Activated naive CD4-positive, alpha-beta T cell treated with anti-CD3 and anti-CD28 coated beads, Interleukin-2, amount 50 U/mL, for 24 hours (primary cell): ENCODE results near the gene ADORA3.
A peak's percentile ranks its signal among the peaks of the same experiment; 100 is the strongest.

Experiments
- H3K27ac Mint-ChIP-seq: one replicate; pipeline ENCODE4 v1.8.0; 2021; ENCODE audit warnings: mild to moderate bottlenecking, mixed read lengths
- H3K27me3 Mint-ChIP-seq: one replicate; pipeline ENCODE4 v1.8.0; 2021; ENCODE audit warnings: mixed read lengths
- H3K36me3 Mint-ChIP-seq: one replicate; pipeline ENCODE4 v1.8.0; 2021; ENCODE audit warnings: mixed read lengths
- H3K4me1 Mint-ChIP-seq: one replicate; pipeline ENCODE4 v1.8.0; 2021; ENCODE audit warnings: mixed read lengths
- H3K4me3 Mint-ChIP-seq: one replicate; pipeline ENCODE4 v1.8.0; 2021; ENCODE audit warnings: mild to moderate bottlenecking, mixed read lengths
- H3K9me3 Mint-ChIP-seq: one replicate; pipeline ENCODE4 v1.8.0; 2021; ENCODE audit warnings: mixed read lengths

The ADORA3 gene

DNA sequence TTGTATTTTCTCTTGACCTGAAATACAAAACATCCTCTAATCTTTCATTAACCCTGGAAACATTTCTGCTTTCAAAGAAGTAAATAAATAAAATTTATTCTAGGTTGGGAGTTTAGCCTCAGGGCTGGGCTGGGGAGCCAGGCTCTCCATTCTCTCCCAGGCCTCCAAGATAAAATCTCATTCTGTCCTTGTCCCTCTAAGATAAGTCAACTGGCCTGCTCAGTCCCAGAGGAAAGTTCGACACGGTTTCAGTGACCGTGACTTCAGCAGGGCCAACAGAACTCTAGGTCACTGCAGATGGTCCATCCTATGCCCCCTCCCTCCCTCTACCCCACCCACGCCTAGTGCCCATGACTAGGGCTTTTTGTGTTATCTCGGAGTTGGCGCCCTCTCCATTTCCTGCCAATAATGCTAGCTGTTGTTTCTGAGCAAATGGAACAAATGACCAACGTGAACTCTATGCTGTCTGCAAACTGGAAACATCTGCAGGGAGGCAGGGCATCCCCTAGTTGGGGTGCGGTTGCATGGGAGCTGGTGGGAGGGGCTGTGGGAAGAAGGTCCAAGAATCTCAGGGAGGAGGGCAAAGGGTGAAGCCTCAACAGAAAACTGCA is 10.1 kb upstream of the ADORA3 start:
- H3K4me3 Mint-ChIP-seq = no peak overlapping the region
- H3K4me1 Mint-ChIP-seq = peaks cover 39% of the 10 kb centered on the region
- H3K27ac Mint-ChIP-seq = no peak overlapping the region
- H3K9me3 Mint-ChIP-seq = no peaks in the 10 kb centered on the region
- no peaks in the 10 kb centered on the region for H3K27me3 Mint-ChIP-seq
- H3K36me3 Mint-ChIP-seq = no peaks in the 10 kb centered on the region

DNA sequence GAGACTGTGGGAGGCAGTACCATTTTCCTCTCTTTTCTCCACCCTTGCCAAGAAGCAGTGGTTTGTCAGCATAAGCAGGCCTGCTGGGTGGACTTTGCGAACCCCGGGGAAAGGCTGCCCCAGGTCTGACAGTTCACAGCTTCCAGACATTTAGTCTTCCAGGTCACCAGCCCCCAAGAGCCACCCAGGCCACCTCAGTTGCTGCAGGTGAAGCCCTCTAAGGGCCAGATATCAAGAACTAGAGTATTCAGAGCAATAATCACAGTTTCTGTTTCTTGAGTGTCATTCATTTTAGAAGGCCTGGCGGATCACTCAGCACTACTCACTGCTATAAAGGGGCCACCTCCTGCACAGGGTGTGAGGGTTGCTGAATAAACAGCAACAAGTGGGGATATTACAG is 9.5 kb upstream of the ADORA3 start:
- Mint-ChIP-seq H3K4me1 (peaks cover 42% of the 10 kb centered on the region), H3K27ac (no peak overlapping the region), H3K27me3 (no peaks in the 10 kb centered on the region), H3K4me3 (no peak overlapping the region), H3K9me3 (no peaks in the 10 kb centered on the region), H3K36me3 (no peaks in the 10 kb centered on the region)

DNA sequence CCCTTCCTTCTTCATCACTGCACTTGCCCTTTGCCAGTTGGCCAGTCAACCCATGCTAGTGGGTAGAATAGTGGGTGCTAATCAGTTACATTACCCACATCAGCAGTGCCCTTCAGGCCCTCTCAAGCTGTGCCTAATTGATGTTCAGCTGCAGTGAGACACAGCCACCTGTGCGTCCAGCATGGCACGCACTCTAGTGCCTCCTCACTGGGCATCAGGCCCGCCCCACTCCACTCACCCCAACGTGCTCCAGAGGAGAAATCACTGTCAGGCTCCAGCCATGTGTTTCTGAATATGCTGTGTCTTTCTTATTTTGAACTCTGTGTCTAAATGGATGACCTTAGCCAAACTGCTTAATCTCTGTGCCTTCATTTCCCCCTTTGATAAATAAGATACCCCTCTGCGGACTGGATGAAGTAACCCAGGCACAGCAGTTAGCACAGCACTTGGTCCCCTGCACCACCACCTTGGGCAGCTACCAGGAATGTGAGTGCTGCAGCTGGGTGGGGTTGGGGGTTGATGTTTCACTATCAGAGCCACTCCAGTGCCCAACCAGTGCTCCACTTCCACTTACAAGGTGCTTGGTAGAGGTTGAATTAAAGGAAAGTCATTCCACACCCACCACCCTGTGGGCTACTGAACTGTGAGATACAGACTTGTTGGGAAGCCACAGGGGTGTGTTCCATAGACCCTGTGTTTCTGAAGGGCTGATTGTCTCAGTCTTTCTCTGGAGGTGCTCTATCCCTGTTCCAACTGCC is 8.9 kb upstream of the ADORA3 start:
- H3K27ac Mint-ChIP-seq = peak overlapping the region; percentile 26
- no peaks in the 10 kb centered on the region for H3K27me3 Mint-ChIP-seq
- no peaks in the 10 kb centered on the region for H3K9me3 Mint-ChIP-seq
- H3K4me1 Mint-ChIP-seq = peaks cover 36% of the 10 kb centered on the region
- H3K36me3 Mint-ChIP-seq = no peaks in the 10 kb centered on the region
- H3K4me3 Mint-ChIP-seq = no peak overlapping the region

- Mint-ChIP-seq H3K4me3 (no peak overlapping the region), H3K9me3 (no peaks in the 10 kb centered on the region), H3K27ac (no peak overlapping the region), H3K36me3 (no peaks in the 10 kb centered on the region), H3K4me1 (peaks cover 31% of the 10 kb centered on the region), H3K27me3 (no peaks in the 10 kb centered on the region)
Measured at GRCh38 chr1:111511370-111511769, 7.9 kb upstream of the ADORA3 start.

DNA sequence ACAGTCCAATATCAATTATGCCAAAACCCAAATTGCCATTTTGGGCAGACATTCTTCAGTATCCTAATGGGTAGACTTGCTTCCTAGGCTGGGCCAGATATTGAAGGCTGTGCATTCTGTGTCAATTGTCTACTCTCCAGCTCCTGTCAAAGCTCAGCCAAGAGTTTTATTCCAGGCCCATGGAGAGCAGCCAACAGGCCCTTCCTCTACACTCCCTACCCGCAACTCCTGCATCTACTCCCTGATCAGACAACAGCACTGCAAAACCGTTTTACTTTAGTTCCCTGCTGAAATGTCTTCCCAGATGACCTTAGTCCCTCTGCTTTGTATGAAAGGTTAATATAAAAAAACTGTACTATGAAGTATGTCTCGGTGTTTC is 6.6 kb upstream of the ADORA3 start:
- Mint-ChIP-seq H3K36me3 (no peaks in the 10 kb centered on the region), H3K27ac (peak overlapping the region; percentile 2), H3K27me3 (no peaks in the 10 kb centered on the region), H3K9me3 (no peaks in the 10 kb centered on the region), H3K4me3 (no peak overlapping the region), H3K4me1 (peaks cover 34% of the 10 kb centered on the region)

DNA sequence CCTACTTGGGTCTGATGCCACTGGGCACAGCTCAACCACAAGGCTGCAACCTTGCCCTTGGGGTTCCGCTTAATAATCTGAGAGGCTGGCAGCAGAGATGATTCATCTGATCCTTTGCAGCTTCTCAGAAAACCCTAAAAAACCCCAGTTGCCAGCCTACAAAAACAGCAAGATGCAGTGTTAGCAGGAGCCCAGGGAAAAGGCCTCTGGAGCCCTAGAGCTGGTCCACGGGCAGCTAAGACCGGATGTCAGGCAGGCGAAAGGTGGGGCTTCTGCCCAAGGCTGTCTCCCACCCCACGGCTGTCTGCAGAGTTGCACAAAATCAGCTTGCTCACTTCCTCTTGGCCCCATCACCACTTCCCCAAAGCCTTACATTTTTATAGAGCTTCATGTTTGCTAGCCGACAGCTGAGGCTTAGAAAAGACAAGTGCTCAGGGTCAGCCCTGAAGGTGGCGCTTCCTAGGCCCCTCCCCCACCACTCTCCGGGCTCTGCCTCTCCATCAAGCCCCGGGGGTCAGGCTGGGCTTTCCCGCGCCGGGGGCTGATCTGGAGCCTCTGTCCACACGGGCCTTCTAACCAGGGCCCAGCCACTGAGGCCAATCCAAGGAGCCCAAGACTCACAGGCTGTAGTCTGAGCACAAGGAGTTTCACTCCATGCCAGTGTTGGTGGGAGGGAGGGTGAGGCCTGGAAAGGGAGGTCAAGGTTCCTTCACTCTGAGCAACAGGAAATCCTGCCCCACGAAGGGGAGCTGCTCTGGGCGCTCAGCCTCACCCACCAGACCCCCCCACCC is 4.2 kb upstream of the ADORA3 start:
- Mint-ChIP-seq H3K4me1 (peaks cover 49% of the 10 kb centered on the region), H3K27me3 (no peaks in the 10 kb centered on the region), H3K36me3 (no peaks in the 10 kb centered on the region), H3K27ac (peak overlapping the region; percentile 83), H3K4me3 (peak overlapping the region; percentile 84), H3K9me3 (no peaks in the 10 kb centered on the region)

- Mint-ChIP-seq H3K27me3 (no peaks in the 10 kb centered on the region), H3K4me1 (peaks cover 51% of the 10 kb centered on the region), H3K4me3 (peak overlapping the region; percentile 43), H3K27ac (peak overlapping the region; percentile 77), H3K36me3 (no peaks in the 10 kb centered on the region), H3K9me3 (no peaks in the 10 kb centered on the region)
Measured at GRCh38 chr1:111506561-111506960, 3.1 kb upstream of the ADORA3 start.

DNA sequence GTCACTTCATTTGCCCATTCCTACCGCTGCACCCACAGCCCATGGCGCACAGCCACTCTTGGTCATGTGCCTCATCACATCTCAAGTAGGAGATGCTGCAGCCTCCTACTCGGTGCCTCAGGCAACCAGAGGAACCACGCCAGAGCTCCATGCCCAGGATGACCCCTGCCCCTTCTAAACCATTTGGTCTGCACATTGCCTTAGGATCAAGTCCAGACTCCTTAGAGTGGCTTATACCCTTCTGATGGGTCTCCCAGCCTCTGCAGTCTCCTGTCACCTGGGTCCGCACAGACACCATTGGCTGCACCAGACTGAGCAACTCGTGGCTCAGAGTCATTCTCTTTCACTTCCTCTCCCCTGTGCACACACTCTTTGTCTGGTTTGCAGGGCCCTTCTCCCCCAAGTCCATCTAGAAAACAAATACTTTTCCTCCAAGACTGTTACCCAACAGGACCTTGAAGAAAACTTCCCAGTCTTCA is 2.2 kb upstream of the ADORA3 start:
- Mint-ChIP-seq H3K27ac (peak overlapping the region; percentile 69), H3K9me3 (no peaks in the 10 kb centered on the region), H3K4me1 (peaks cover 55% of the 10 kb centered on the region), H3K36me3 (no peaks in the 10 kb centered on the region), H3K4me3 (peak overlapping the region; percentile 7), H3K27me3 (no peaks in the 10 kb centered on the region)

DNA sequence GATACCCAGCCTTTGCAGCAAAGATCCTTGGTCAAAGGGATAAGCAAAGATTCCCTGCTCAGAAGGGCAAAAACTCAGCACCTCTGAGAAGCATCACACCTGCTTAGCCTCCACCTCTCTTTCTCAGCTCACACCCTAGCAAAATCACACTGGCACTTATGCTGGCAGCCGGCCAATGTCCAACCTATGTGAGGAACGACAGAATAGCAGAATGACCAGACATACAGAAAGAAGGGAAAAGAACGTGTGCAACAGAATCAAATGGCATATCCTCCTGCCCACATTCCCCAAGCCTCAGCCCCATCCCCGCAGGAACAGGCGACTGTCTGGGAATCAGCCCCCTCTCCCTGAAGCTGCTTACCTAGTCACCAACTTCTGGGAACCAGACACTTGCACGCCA is 664 bp upstream of the ADORA3 start:
- H3K27me3 Mint-ChIP-seq = no peaks in the 10 kb centered on the region
- H3K9me3 Mint-ChIP-seq = no peaks in the 10 kb centered on the region
- peak overlapping the region; percentile 49 for H3K27ac Mint-ChIP-seq
- no peak overlapping the region for H3K4me3 Mint-ChIP-seq
- H3K36me3 Mint-ChIP-seq = peaks cover 1% of the 10 kb centered on the region
- peaks cover 58% of the 10 kb centered on the region for H3K4me1 Mint-ChIP-seq

GRCh38 chr1:111501645-111502044 is 1.8 kb downstream of the ADORA3 start:
- Mint-ChIP-seq H3K27me3 (no peaks in the 10 kb centered on the region), H3K4me1 (peaks cover 54% of the 10 kb centered on the region), H3K27ac (no peak overlapping the region), H3K36me3 (peaks cover 5% of the 10 kb centered on the region), H3K9me3 (peaks cover 1% of the 10 kb centered on the region), H3K4me3 (no peak overlapping the region)

DNA sequence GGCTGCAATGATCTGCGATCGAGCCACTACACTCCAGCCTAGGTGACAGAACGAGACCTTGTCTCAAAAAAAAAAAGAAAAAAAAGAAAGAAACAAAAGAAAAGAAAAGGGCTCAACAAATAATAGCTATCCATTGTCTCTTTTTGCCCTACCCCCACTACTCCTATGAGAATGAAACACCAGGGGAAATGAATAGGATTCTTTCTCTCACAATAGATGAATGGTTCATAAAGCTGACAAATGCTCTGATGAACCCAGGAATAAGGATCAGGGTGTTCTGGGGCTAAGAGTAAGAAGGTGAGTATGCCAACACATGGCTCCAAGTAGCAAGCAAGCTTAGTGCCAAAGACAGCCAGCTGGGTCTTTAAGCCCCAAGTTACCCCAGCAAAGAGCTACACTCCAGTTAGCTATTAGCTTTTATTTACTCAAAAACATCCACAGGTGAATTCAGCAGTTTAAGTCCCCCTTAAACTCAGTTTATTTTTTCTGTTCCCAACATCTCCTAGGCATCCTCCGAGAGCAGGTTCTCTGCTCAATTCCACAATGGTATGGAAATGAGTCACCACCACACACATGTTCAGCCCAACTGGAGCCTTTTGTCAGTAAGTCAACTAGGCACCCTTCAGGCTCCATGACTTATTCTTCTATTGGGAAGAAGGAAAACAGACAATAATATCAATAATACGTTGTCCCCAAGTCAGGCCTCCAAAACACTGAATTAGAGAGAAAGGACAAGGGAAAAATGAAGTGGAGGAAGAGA is 4.2 kb downstream of the ADORA3 start:
- Mint-ChIP-seq H3K36me3 (peaks cover 7% of the 10 kb centered on the region), H3K4me3 (no peak overlapping the region), H3K9me3 (peaks cover 6% of the 10 kb centered on the region), H3K4me1 (peaks cover 36% of the 10 kb centered on the region), H3K27ac (no peak overlapping the region), H3K27me3 (no peaks in the 10 kb centered on the region)

GRCh38 chr1:111497592-111497991 is 5.8 kb downstream of the ADORA3 start:
- Mint-ChIP-seq H3K27me3 (no peaks in the 10 kb centered on the region), H3K9me3 (peaks cover 6% of the 10 kb centered on the region), H3K36me3 (peaks cover 7% of the 10 kb centered on the region), H3K27ac (peak overlapping the region; percentile 62), H3K4me3 (no peak overlapping the region), H3K4me1 (peaks cover 19% of the 10 kb centered on the region)

- H3K36me3 Mint-ChIP-seq = peaks cover 7% of the 10 kb centered on the region
- no peak overlapping the region for H3K4me3 Mint-ChIP-seq
- no peaks in the 10 kb centered on the region for H3K27me3 Mint-ChIP-seq
- no peak overlapping the region for H3K27ac Mint-ChIP-seq
- H3K4me1 Mint-ChIP-seq = peaks cover 18% of the 10 kb centered on the region
- H3K9me3 Mint-ChIP-seq = peaks cover 6% of the 10 kb centered on the region
Measured at GRCh38 chr1:111496398-111496797, 7.0 kb downstream of the ADORA3 start.

DNA sequence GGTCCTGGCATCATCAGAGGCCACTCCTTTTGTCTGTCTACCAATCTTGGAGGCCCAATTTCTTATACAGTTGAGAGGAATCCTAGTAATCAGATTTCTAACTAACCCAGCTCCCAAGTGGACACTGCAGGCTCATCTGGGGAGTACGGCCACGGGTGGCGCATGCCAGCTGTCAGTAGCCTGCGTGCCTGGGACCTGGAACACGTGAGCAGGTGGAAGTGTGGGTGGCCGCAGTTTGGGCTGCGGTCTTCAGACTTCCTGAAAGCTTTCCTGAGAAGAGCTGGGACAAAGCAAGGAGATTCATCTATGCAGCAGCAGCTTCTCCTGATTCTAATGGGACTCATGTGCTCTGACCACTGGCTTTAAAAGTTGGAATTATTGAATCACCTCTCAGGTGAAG is 12.4 kb downstream of the ADORA3 start:
- H3K36me3 Mint-ChIP-seq = peaks cover 2% of the 10 kb centered on the region
- H3K27ac Mint-ChIP-seq = no peak overlapping the region
- H3K9me3 Mint-ChIP-seq = no peaks in the 10 kb centered on the region
- no peaks in the 10 kb centered on the region for H3K27me3 Mint-ChIP-seq
- peaks cover under 1% of the 10 kb centered on the region for H3K4me1 Mint-ChIP-seq
- no peak overlapping the region for H3K4me3 Mint-ChIP-seq

GRCh38 chr1:111490220-111490619 is 13.2 kb downstream of the ADORA3 start:
- no peaks in the 10 kb centered on the region for H3K27me3 Mint-ChIP-seq
- no peak overlapping the region for H3K27ac Mint-ChIP-seq
- no peaks in the 10 kb centered on the region for H3K36me3 Mint-ChIP-seq
- H3K9me3 Mint-ChIP-seq = no peaks in the 10 kb centered on the region
- H3K4me3 Mint-ChIP-seq = no peak overlapping the region
- H3K4me1 Mint-ChIP-seq = no peaks in the 10 kb centered on the region
